Middle frontal gyrus (tissue), 1 donor: ENCODE results near the gene KRTAP10-8.
"Not testable (repeated sequence)": the region's sequence is repeated elsewhere in the genome, so short reads cannot be mapped to it uniquely, and the experiment has no call there.

Experiments
- DNase-seq: peaks from one replicate; pipeline ENCODE4 v3.0.0-alpha.2; 2015; ENCODE audit warnings: low spot score; ENCODE audit errors: extremely low spot score

Gene KRTAP10-8

GRCh38 chr21:44579056-44579832 lies 32.6 kb upstream of the KRTAP10-8 start:
- no peak for DNase-seq

- no peak for DNase-seq
Observed at GRCh38 chr21:44579833-44580144, 32.1 kb upstream of the KRTAP10-8 start.

GRCh38 chr21:44580231-44580821 lies 31.6 kb upstream of the KRTAP10-8 start, which contains the start of gene KRTAP10-5:
TSS of gene KRTAP10-5 (minus strand) at chr21:44580604. CDS start at chr21:44580578, 26 bp downstream.
- DNase-seq, result not testable (repeated sequence)

GRCh38 chr21:44581158-44581557 lies 30.7 kb upstream of the KRTAP10-8 start:
- no peak for DNase-seq

- no peak for DNase-seq
Observed at GRCh38 chr21:44582055-44582454, 29.8 kb upstream of the KRTAP10-8 start.

- no peak for DNase-seq
Observed at GRCh38 chr21:44583089-44583799, 28.6 kb upstream of the KRTAP10-8 start.

- no peak for DNase-seq
Observed at GRCh38 chr21:44583800-44584147, 28.1 kb upstream of the KRTAP10-8 start.

- no peak for DNase-seq
Observed at GRCh38 chr21:44585892-44586291, 26.0 kb upstream of the KRTAP10-8 start.

GRCh38 chr21:44589094-44589493 lies 22.8 kb upstream of the KRTAP10-8 start:
- no peak for DNase-seq

GRCh38 chr21:44589586-44590305 lies 22.1 kb upstream of the KRTAP10-8 start:
- no peak for DNase-seq

GRCh38 chr21:44590311-44590721 lies 21.6 kb upstream of the KRTAP10-8 start:
- no peak for DNase-seq

- not testable (repeated sequence) for DNase-seq
Observed at GRCh38 chr21:44590897-44591800, 20.7 kb upstream of the KRTAP10-8 start.

GRCh38 chr21:44591801-44592130 lies 20.1 kb upstream of the KRTAP10-8 start:
- not testable (repeated sequence) for DNase-seq

GRCh38 chr21:44592446-44593311 lies 19.2 kb upstream of the KRTAP10-8 start, which contains the start of gene KRTAP10-6:
TSS of gene KRTAP10-6 (minus strand) at chr21:44592505. CDS start at chr21:44592484, 21 bp downstream.
- no peak for DNase-seq

- no peak for DNase-seq
Observed at GRCh38 chr21:44593598-44594405, 18.1 kb upstream of the KRTAP10-8 start.

GRCh38 chr21:44594406-44594916 lies 17.4 kb upstream of the KRTAP10-8 start:
- DNase-seq, result no peak

GRCh38 chr21:44595524-44595923 lies 16.4 kb upstream of the KRTAP10-8 start:
- DNase-seq, result no peak

GRCh38 chr21:44596068-44596725 lies 15.7 kb upstream of the KRTAP10-8 start:
- DNase-seq, result no peak
